ENCODE results near the gene ZSCAN10.

- TF ChIP-seq FOXP2 (optimal IDR thresholded peaks at IDR 0.05; ENCODE audit: control extremely low read depth, extremely low read length, insufficient read depth) (no peak), EZH2 (IDR thresholded peaks at IDR 0.05) (no peak)
These were observed 41.6 kb downstream of the ZSCAN10 start for GRCh38 chr16:3057181-3058138.

Measured in SK-N-MC (cell line).